Left lobe of liver (tissue), 2 donors: ENCODE results near the gene P2RY2. TPM values are rescaled to one million over a fixed set of nuclear protein-coding genes. Genes with fewer than 3 reads are reported as not detected.
A peak's percentile ranks its signal among the peaks of the same experiment; 100 is the strongest.
"Not testable (repeated sequence)": the region's sequence is repeated elsewhere in the genome, so short reads cannot be mapped to it uniquely, and the experiment has no call there.

Experiments used
- ATAC-seq: fragments of 200-7000 bp; cut with Tn5 transposase; one replicate; pipeline ENCODE4 v1.9.1; 2020; ENCODE audit warnings: mild to moderate bottlenecking, moderate library complexity
- DNase-seq: peaks from one replicate; pipeline ENCODE4 v3.0.0-alpha.2; 2020; ENCODE audit warnings: low spot score
- total RNA-seq: library from RNA; stranded (reverse); gene quantifications from one replicate; pipeline ENCODE4 v1.2.1, GENCODE V29; 2021
- donor health status: DM: no; HTN: no; CAD: no; lungs with moderate emphysema.
- donor health status: DM: no; HTN: yes; CAD: no.

The P2RY2 gene
- total RNA-seq, 1 donor from 2014 or later: 6.0 TPM

DNA sequence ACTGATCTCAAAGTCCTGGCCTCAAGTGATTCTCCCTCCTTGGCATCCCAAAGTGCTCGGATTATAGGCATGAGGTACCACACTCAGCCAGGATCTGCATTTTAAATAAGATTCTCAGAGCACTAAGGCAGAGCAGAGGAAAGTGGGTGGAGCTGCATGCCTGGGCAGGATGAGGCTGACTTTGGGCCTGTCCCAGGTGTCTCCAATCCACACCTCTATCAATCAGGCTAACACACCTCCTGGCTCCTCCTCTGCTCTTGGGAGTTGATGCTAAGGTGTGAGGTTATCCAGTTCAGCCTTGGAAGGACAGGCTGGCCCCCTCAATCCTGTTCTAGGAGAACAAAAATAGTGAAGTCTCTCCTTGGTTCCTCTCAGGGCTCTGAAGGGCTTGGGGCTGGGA, 30.2 kb upstream of the P2RY2 start:
- no peak for DNase-seq

DNA sequence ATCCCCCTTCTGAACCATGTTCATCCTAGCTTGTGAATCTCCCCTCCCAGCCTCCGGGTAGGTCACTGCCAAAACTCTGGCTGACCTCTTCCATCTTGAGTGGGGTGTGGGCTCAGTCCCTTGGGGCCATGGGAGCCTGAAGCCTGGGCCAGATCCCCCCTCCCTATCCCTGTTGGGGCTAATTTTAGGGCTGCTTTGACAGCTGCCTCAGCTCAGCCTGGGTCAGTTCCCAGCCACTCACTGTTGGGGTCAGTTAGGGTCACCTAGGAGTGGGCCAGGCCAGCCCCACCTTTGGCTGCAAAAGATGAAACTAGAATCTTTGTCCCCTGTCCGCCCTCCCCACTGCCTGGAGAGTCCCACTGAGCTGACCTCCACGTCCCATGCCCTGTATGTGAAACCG, 29.8 kb upstream of the P2RY2 start:
- DNase-seq (no peak), ATAC-seq (no peak)

More for the DNA sequence above, 30.2 kb upstream of the P2RY2 start:
- no peak for ATAC-seq

DNA sequence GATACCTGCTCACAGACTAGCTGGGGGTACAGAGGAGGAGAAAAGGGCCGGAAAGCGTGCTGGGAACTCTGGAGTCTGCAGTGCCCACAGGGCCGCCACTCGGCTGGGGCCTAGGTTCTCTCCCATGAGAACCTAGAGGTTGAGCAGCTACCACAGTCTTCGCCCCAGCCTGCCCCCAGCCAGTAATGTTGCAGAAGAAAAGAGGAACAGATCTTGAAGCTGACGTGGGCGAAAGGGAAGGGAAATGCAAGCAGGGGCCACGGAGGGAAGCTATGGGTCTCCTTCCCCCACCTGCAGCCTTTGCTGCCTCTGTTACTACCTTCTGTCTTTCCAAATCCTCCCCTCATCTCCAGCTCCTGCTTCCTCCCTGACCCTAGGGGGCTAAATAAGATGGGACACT, 28.8 kb upstream of the P2RY2 start:
- ATAC-seq (peak; percentile 20), DNase-seq (no peak)

DNA sequence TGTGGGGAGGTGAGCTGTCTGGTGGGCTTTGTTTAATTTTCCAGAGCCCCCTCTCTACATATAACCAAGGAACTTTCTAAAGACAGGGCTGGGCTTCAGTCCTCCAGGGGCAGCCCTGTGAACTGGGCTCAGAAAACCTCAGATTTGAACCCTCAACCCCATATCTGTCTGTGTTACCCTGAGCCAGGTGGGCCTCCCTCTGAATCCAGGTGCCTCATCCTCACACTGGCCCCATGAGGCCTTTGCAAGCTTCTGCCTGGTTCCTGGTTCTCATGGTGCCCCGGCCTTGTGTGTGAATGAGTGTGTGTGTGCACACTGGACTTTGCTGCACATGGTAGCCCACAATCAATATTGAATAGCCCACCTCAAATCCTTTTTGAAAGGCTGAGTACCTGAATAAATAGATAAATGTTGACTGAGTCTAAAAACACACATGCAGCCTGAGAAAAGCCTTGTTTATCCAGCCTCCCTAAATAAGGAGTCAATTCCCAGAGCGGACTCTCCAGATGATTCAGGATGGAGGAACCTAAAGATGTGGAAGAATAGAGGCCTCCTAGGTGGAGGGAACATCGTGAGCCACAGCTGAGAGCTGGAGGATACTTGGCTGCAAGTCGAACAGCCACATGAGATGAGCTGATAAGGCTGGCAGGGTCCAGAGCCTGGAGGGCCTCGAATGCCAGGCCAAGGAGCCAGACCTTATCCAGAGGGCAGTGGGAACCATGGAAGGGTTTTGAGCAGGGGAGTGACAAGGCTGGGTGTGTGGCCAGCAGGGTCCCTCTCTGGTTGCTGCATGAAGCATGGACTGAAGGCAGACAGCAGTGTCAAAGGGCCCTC, 28.1 kb upstream of the P2RY2 start:
- DNase-seq (no peak), ATAC-seq (no peak)

DNA sequence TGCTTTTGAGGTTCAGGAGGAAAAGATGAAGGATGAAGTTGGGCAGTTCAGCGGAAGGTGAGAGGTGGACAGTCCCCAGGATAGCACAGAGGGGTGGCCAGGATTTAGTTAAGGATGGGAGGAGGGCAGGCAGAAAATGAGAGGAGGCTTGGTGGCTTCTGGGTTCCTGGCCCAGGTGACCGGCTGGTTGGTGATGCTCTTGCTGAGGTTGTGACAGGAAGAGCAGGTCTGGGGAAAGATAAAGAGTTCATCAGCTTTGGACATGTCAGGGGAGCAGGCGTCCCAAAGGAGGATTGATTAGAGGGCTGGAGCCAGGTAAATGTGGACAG, 27.6 kb upstream of the P2RY2 start:
- DNase-seq: no peak
- ATAC-seq: no peak

DNA sequence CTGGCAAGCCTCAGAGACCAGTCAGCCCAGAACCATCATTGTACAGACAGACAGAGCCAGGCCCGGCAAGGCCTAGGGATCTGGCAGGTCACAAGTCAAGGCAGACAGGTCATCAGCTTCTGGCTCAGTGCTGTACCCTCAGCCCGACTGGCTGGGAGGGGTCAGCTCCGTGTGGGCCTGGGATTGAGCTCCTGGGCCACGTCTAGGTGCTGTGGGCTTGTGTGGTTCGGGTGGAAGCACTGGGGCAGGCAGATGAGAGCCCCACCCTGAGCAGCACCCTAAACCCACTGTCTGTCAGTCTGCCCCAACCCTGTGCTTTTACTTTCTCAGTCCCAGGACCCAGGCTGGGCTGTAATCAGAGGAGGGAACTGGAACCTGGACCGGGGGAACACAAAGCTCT, 26.9 kb upstream of the P2RY2 start:
- no peak for ATAC-seq
- DNase-seq: no peak

DNA sequence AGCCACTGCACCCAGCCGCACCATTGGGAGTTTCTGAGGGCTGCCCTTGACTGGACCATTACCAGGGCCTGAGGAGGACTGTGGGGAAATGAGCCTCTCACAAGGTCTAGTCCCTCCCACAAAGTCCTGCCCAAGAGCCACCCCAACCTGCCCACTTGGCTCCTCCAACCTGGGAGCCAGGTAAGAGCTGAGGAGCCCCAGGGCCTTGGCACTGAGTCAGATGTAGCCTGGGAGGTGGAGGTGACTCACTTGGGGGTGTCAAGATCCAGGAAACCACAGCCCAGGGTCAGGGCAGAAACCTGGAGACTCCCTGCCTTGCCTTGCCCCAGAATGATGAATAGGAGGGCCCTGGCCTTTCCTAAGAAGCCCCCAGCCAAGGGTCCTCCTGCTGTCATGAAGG, 25.8 kb upstream of the P2RY2 start:
- DNase-seq (no peak), ATAC-seq (no peak)

DNA sequence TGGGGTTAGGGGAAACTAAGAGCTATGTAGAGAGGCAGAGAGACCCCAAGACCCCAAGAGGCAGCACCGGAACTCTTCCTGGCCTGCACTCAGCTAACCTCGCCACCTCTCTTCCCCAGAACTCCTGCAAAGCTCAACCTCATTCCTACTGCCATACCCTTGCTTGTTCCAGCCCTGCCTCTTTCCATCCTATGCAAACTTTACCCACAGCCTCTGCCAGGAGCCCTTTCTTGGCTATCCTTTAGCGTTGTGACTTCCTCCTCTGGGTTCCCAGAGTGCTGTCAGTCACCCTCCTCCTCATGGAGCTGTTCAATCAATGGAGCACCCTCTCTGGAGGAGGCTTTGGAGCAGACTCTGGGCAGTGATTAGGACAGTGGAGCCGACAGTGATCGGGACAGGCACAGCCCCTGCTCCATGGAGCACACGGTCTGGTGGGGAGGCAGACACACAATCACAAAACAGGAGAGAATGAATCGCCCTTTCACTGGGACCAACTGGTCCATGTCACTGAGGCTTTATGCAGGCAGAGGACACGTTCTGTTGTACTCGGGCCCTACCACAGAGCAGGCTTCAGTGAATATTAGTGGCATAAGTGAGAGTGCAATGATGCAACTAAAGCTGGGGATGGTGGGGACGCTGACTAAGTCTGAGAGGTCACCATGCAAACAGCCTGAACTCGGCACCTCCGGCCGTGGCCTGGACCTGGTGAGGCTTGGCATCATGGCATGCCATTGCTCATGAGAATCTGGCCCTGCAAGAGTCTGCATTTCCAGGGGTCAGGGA, 24.6 kb upstream of the P2RY2 start:
- DNase-seq: no peak
- no peak for ATAC-seq

DNA sequence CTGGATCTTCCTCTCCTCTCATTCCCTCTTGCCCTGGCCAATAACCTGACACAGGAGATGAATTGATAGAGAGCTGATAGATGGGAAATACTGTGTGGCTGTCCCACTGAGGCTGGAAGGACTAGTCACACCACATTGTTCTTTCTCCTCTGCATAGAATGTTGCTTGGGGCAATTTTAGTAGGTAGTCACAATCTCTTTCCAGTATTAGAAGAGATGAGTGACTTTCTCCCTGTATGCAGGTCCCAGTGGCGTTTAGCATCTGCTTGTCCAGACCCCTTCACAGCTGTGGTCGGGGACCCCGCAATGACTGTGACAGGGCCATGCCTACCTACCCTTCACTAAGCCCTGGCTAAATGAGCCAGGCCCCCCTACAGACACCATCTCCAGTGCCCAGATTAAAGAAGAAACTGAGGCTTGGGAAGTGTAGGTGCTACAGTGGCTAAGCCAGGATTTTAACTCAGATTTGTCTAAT, 24.0 kb upstream of the P2RY2 start:
- ATAC-seq (no peak), DNase-seq (no peak)

DNA sequence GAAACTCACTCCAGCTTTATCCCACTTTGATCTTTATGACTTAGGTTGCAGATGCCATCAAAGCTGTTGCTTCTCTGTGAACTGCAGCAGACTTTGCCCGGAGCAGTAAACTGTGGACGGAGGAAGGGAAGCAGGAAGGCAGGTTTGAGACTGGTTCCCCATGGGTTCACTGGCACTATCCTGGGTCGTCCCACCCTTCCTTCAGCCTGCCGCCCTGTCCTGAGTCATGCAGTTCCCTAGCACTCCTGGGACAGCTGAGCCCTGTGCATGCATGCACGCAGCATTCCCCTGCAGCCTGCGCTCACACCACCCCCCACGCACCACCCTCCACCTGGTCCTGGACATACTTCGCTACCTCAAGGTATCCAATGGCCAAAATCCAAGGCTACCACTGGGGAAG, 23.5 kb upstream of the P2RY2 start:
- ATAC-seq (no peak), DNase-seq (no peak)

DNA sequence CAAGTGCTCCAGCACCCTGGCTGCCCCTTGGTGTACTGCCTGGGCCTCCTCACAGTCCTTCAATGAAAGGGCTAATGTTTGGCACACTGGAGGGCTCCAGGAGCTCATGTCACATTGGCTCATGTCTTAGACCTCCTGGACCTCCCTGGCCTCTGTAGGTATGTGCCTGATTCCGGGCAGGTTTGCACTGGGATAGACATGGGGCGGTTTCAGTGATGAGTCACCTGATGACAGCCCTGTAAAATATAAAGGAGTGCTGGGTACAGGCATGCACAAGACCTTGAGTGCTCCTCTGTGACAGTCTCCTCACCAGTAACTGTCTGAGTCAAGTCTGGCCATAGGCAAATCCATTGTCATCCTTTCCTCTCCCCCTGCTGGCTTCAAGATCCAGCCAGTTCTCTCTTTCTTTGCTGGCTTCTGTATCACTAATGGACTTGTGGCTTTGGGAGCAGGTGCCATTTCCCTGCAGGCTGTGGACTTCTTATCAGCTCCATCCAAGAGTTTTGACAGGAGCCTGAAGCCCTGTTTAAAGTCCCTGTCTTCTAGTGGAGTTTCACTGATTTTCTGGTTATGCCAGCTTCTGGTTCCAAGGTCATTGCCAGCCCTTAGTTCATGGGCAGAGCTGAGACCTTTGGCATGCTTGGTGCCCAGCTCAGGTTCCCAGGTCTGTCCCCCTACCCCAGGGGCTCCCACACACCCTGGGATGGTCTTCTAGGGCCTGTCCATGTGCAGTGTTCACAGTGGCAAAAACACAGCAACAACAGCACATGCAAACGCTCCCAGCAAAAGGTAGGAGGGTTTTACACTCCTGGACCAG, 22.7 kb upstream of the P2RY2 start:
- ATAC-seq (no peak), DNase-seq (no peak)

DNA sequence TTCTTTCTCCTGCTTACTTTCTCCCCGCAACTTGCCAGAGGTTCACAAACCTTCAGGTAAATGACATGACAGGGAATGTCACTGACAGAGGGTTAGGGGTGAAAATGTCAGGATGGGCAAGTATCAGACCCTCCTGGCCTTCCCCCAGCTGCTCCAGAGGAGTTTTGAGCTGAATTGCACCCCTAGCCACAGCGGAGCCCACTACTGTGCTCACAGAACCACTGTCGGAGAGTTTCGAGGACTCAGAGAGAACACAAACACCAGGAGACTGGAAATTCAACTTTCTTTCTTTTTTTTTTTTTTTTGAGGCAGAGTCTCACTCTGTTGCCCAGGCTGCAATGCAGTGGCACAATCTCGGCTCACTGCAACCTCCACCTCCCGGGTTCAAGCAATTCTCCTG, 21.5 kb upstream of the P2RY2 start:
- ATAC-seq: no peak
- DNase-seq: peak; percentile 24

DNA sequence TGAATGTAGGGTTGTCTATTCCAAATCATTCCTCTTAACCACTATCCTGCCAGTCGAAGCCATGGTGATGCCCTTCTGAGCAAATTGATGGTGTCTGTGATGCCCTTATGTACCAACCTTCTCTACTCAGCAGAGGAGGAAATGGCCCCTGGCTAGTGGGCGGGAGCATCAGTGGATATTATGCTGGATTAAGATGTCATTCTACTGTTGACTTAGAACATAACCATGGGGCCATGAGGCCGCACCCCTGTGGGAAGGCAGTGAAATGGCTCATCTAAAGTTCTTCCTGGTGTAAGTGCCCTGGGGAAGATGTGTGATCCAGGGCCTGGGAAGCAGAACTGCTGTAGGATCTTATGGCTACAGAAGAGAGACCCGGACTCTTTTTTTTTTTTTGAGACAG, 20.7 kb upstream of the P2RY2 start:
- ATAC-seq: no peak
- DNase-seq: peak; percentile 35

DNA sequence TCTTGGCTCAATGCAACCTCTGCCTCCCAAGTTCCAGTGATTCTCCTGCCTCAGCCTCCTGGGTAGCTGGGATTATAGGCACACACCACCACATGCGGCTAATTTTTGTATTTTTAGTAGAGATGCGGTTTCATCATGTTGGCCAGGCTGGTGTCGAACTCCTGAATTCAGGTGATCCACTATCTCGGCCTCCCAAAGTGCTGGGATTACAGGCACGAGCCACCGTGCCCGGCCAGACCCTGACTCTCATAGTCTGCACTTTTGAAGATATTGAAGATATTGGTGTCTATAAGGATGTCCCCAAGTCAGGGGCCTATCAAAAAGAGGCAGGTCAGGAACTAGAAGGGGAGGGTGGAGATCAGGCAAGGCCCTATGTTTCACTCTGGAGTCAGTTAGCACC, 20.3 kb upstream of the P2RY2 start:
- ATAC-seq, DNase-seq: not testable (repeated sequence)

DNA sequence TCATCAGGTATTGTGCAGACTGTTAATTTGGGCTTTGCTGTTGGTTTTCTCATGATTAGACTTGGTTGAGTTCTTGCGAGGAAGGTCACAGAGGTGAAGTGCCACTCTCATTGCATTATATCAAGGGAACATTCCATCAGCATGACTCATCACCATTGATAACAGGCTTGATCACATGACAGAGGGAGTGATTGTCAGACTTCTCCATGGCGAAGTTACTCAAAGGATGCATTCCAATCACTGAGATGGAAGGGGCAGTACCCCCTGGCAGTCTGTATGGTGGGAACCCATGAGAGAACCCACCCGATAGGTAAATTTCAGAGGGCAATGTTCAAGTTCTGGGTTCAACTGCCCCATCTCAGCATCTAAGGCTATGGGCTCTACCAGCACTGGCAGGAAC, 19.4 kb upstream of the P2RY2 start:
- no peak for DNase-seq
- ATAC-seq: no peak

DNA sequence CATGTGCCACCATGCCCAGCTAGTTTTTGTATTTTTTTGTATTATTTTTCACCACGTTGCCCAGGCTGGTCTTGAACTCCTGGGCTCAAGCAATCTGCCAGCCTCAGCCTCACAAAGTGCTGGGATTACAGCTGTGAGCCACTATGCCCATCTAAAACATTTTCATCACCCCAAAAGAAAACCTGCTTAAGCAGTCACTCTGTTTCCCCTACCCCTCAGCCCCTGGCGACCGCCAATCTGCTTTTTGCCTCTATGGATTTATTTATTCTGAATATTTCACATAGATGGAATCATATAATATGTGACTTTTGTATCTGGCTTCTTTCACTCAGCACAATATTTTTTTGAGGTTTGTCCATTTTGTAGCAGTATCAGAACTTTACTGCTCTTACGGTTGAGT, 18.6 kb upstream of the P2RY2 start:
- ATAC-seq: no peak
- DNase-seq: no peak

DNA sequence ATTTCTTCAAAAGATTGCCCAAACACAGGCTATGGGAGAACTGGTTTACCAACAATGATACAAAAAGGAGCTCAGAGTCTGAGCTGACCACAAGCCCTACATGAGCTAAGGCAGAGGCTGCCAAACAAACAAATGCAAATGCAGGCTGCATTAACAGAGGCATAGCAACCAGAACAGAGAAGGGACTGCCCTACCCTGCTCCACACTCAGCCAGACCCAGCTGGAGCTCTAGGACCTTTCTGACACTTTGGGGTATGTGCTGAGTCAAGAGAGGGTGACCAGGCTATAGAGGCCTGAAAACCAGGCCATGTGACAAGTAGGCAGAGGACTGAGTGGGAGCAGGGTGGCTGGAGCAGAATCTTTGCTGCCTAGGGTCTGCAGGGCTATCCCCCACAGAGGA, 17.8 kb upstream of the P2RY2 start:
- ATAC-seq: no peak

DNA sequence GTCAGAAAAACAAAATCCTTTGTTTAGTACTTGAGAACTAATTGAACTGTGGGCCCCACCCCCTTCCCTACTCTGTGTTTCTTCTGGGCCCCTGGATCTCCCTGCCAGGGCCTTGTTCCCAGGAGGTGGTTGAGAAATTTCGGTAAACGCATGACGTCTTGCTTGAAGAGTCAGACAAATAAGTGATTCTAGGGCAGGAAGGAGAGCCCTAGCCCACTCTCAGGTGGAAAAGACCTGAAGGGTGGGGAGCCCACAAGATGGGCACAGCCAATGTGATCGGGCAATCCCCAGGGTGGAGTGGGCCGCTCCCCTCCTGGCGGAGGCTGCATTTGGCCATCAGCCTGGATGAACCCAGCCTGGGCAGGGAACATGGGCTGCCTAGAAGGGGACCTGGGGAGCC, 16.8 kb upstream of the P2RY2 start:
- DNase-seq (no peak), ATAC-seq (peak; percentile 21)

More for the DNA sequence above, 17.8 kb upstream of the P2RY2 start:
- no peak for DNase-seq

DNA sequence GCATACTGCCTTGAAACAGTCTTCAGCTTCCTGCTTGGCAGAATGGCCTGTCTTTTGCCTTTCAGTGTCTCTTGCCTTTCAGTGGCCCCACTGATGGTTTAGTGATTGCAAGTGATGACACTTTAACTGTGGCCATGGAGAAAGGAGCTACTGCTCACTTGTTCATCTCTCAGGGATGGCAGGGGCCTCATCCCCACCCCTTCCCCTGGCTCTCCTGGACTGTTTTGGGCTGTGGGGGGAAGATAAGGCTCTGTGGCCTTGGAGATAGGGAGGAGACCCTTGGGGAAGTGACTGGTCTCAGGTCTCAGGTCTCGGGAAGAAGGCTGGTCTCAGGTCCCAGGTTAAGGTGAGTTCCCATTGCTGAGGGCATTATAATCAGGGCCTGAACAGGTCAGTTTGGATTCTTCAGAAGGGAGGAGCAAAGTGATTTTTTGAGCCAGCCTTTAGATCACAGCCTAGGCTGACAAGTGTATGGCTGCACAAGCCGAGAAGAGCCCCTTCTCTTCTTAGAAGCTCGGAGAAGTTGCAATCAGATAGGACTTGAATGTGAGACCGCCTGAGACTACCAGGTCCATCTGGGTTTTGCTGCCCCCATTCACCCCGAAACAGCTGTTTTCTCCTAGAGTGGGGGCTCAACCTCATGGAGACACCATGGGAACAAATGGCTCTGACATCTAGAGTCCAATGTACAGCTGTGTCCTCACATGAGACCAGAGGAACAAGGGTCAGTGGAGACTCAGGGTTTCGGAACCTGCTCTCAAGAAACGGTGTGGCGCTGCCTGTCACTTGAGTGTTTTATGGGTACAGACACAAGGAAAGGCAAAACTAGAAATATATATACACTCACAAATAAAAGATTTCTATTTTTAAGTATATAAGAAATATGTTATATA, 15.9 kb upstream of the P2RY2 start:
- no peak for ATAC-seq
- no peak for DNase-seq

DNA sequence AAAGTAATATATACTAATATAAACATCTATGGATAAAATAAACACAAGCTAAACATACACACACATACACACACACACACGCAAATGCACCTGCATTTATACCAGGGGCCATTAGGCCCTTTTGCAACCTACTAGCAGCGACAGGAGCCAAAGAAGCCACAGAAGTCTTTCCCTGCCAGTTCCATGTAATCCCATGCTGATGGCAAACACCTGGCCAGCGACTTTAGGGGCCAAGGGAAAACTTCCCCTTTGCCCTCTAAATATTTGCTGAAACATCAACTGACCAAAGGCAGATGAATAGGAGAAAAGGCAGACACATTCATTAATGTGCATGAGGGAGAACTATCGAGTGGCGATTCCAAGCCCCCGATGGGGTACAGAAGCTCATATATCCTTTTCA, 14.8 kb upstream of the P2RY2 start:
- peak; percentile 75 for DNase-seq
- ATAC-seq: peak; percentile 88
